Effector memory CD8-positive, alpha-beta T cell (primary cell): ENCODE results near the gene PRSS8.
"Not testable (repeated sequence)": the region's sequence is repeated elsewhere in the genome, so short reads cannot be mapped to it uniquely, and the experiment has no call there.

Source experiments
- ATAC-seq: fragments of 150-1000 bp; cut with Tn5 transposase; replicated peaks from 2 replicates; pipeline ENCODE4 v1.10.0; 2021; ENCODE audit warnings: mild to moderate bottlenecking, moderate library complexity
- DNase-seq, 3 experiments: peaks; one replicate each; pipeline ENCODE4 v3.0.0; 2021
- H3K27ac Mint-ChIP-seq, 2 donors: one replicate each; pipeline ENCODE4 v1.8.0; 2022; ENCODE audit warnings: mild to moderate bottlenecking in 2 of 2, mixed read lengths in 2 of 2, moderate library complexity in 2 of 2
- H3K27me3 Mint-ChIP-seq, 2 donors: one replicate each; pipeline ENCODE4 v1.8.0; 2022; ENCODE audit warnings: mixed read lengths in 2 of 2
- H3K36me3 Mint-ChIP-seq: one replicate; pipeline ENCODE4 v1.8.0; 2022; ENCODE audit warnings: mild to moderate bottlenecking, moderate library complexity, mixed read lengths; ENCODE audit not compliant: insufficient read depth
- H3K4me1 Mint-ChIP-seq, 2 donors: one replicate each; pipeline ENCODE4 v1.8.0; 2022; ENCODE audit warnings: low read depth in 2 of 2, mixed read lengths in 2 of 2
- H3K4me3 Mint-ChIP-seq, 2 donors: one replicate each; pipeline ENCODE4 v1.8.0; 2022; ENCODE audit warnings: mild to moderate bottlenecking in 2 of 2, mixed read lengths in 2 of 2, moderate library complexity in 2 of 2
- H3K9me3 Mint-ChIP-seq, 2 donors: one replicate each; pipeline ENCODE4 v1.8.0; 2022; ENCODE audit warnings: mixed read lengths in 2 of 2

Gene PRSS8

DNA sequence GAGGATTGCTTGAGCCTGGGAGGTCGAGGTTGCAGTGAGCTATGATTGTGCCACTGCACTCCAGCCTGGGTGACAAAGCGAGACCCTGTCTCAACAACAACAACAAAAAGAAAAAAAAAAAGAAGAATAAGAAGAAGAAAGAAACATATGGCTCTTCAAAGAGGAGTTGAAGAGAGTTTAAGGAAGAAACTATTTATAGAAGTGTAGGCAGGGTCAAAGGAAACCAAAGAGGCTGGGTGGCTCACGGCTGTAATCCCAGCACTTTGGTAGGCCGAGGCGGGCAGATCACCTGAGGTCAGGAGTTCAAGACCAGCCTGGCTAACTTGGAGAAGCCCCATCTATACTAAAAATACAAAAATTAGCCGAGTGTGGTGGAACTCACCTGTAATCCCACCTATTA is 15.4 kb upstream of the PRSS8 start:
- ATAC-seq, H3K4me1 Mint-ChIP-seq, DNase-seq, H3K9me3 Mint-ChIP-seq, H3K36me3 Mint-ChIP-seq, H3K27ac Mint-ChIP-seq, H3K4me3 Mint-ChIP-seq: not testable (repeated sequence)
- peaks cover 0 to 27% of the 10 kb centered on the region in 2 donors for H3K27me3 Mint-ChIP-seq

DNA sequence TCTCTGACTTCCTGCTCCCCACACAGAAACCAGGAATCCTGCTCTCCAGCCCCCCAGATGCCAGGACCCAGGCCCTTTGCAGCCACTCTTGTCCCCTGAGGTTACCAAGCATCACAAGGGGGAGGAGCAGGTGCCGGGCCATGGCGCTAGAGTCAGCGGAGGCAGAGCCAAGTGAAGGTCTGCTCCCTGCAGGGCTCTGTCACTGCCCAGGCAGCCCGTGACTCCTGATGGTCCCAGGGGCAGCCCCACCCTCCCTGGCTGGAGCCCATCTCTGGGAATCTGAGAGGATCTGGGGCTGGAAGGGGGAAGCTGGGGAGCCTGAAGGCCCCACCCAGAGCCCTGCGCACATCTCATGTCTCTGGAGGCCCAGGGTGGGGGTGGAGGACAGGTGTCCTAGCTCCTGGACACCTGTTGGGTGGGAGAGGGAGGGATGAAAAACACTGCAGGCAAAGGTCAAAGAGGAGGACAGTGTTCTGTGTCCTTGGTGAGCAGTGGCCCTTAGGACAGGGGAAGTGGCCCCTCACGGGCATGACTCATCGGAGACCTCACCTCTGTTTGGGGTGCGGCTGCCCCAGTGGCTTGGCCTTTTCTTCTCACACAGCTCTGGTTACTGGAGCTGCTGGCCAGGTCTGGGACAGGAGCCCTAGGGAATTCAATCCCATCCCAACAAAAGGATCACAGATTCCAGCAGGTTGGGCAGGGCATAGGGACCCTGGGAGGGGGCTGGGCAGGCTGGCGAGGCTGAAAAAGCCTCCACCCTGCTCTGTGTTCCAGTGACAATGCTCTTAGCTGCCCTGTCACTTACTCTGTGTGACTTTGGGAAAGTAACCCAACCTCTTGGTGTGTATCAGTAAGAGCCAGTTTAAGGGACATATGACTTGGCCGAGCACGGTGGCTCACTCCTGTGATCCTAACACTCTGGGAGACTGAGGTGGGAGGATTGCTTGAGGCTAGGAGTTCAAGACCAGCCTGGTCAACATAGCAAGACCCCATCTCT is 14.7 kb upstream of the PRSS8 start, which contains the start of gene PRSS36:
Gene PRSS36, minus strand, starts transcription at position 173 of the 997 bp plus-strand sequence. Its CDS starts 31 bp downstream, at position 142.
- DNase-seq = no peak
- H3K4me1 Mint-ChIP-seq = no peaks in the 10 kb centered on the region
- H3K4me3 Mint-ChIP-seq = no peak within 1 kb of the TSS
- H3K36me3 Mint-ChIP-seq = no peaks in the 10 kb centered on the region
- no peak within 1 kb of the TSS for H3K27ac Mint-ChIP-seq
- no peaks in the 10 kb centered on the region for H3K9me3 Mint-ChIP-seq
- peaks cover 0 to 27% of the 10 kb centered on the region in 2 donors for H3K27me3 Mint-ChIP-seq
- ATAC-seq = no peak

DNA sequence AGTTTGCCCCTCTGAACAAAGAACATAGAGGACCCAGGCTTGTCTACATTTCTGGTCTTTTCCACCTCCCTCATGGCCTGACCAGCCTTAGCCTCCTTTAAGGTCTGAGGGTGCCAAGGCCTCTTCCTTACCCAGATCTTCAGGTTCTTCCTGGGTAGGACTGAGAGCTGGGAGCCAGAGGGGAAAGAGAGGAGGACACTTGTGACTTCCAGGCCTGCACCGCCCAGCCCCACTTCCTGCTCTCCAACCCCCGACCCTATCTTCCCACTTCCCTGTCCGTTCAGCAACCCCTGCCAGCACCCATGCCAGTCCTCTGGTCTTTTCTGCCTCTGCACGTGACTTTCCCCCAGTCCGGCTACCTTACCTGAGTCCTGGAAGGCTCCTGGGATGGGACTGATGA is 13.8 kb upstream of the PRSS8 start:
- no peaks in the 10 kb centered on the region for H3K36me3 Mint-ChIP-seq
- ATAC-seq (no peak), DNase-seq (no peak)
- no peak overlapping the region for H3K4me3 Mint-ChIP-seq
- no peaks in the 10 kb centered on the region for H3K9me3 Mint-ChIP-seq
- H3K4me1 Mint-ChIP-seq = no peaks in the 10 kb centered on the region
- peaks cover 0 to 25% of the 10 kb centered on the region in 2 donors for H3K27me3 Mint-ChIP-seq
- H3K27ac Mint-ChIP-seq = no peak overlapping the region

DNA sequence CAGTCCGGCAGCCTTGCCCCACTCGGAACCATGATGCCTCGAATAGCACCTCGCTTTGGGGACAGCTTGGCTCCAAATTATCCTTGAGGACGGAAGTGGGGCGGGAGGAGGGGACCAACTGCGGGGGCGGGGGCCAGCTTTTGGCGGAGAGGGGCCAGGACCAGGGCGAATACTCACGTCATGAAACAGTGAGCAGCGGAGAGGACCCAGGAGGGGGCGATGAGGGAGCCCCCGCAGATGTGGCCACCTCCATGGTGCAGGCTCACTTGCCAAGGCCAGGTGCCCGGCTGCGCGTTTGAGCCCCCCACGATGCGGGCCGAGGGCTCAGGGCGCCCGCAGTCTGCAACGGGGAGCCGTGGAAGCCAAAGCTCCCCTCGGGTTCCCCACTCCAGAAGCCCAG is 13.4 kb upstream of the PRSS8 start:
- H3K27me3 Mint-ChIP-seq = peaks cover 0 to 21% of the 10 kb centered on the region in 2 donors
- H3K9me3 Mint-ChIP-seq = no peaks in the 10 kb centered on the region
- no peak for ATAC-seq
- peaks cover 0 to under 1% of the 10 kb centered on the region in 2 donors for H3K4me1 Mint-ChIP-seq
- no peak overlapping the region for H3K27ac Mint-ChIP-seq
- H3K4me3 Mint-ChIP-seq = no peak overlapping the region
- DNase-seq = no peak
- H3K36me3 Mint-ChIP-seq = no peaks in the 10 kb centered on the region

GRCh38 chr16:31148281-31148728 is 12.8 kb upstream of the PRSS8 start:
- Mint-ChIP-seq H3K36me3 (peaks cover 3% of the 10 kb centered on the region), H3K4me1 (peaks cover 0 to 6% of the 10 kb centered on the region in 2 donors), H3K27me3 (peaks cover 0 to 21% of the 10 kb centered on the region in 2 donors), H3K27ac (no peak overlapping the region), H3K4me3 (no peak overlapping the region), H3K9me3 (no peaks in the 10 kb centered on the region)
- ATAC-seq = no peak
- DNase-seq = no peak

DNA sequence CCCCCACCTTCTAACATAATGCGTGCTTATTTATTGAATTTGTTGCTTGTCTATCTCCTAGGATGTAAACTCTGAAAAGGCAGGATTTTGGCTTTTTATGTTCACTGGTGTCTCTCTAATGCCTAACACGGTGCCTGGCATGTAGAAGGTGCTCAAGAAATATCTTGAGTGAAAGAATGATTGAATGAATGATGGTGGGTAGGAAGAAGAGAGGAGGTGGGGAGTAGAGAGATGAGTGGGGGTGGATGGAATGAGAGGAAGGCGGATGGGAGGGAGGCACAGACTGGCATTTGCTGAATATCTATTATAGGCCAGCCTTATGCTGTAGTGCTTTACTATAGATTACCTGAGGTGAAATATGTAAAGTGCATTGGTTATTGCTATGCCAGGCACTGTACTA is 12.0 kb upstream of the PRSS8 start:
- H3K36me3 Mint-ChIP-seq = peaks cover 3% of the 10 kb centered on the region
- H3K27ac Mint-ChIP-seq = no peak overlapping the region
- no peak for DNase-seq
- no peak for ATAC-seq
- H3K4me1 Mint-ChIP-seq = peaks cover 0 to 6% of the 10 kb centered on the region in 2 donors
- no peak overlapping the region for H3K4me3 Mint-ChIP-seq
- peaks cover 0 to 21% of the 10 kb centered on the region in 2 donors for H3K27me3 Mint-ChIP-seq
- no peaks in the 10 kb centered on the region for H3K9me3 Mint-ChIP-seq

DNA sequence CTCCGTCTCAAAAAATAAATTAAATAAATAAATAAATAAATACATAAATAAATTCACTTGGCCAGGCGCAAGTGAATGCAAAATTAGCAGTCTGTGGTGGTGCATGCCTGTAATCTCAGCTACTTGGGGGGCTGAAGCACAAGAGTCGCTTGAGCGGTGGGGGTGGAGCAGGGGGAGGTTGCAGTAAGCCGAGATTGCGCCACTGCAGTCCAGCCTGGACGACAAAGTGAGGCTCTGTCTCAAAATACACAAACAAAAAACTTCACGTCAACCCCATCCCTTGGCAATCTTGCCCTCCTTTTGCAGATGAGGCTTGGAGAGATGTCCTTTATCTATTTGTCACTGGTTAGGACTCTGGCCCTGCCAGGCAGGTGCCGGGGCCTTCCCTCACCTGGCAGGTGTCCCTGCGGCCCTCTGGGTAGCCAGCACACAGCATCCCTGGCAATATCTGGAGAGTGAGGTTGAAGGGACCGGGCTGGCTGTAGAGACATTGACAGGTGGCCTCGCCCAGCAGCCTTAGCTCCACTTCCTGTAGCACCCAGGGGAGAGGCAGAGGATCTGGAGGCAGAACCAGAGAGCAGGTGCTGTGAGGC is 10.0 kb upstream of the PRSS8 start:
- no peak overlapping the region for H3K4me3 Mint-ChIP-seq
- peaks cover 4 to 6% of the 10 kb centered on the region in 2 donors for H3K4me1 Mint-ChIP-seq
- ATAC-seq (no peak), DNase-seq (no peak)
- H3K27ac Mint-ChIP-seq = no peak overlapping the region
- H3K36me3 Mint-ChIP-seq = peaks cover 3% of the 10 kb centered on the region
- H3K9me3 Mint-ChIP-seq = no peaks in the 10 kb centered on the region
- peaks cover 0 to 21% of the 10 kb centered on the region in 2 donors for H3K27me3 Mint-ChIP-seq

- H3K4me3 Mint-ChIP-seq = peak overlapping the region; percentile 68 to 74
- DNase-seq, H3K36me3 Mint-ChIP-seq, ATAC-seq, H3K4me1 Mint-ChIP-seq, H3K9me3 Mint-ChIP-seq: not testable (repeated sequence)
- peaks cover 0 to 13% of the 10 kb centered on the region in 2 donors for H3K27me3 Mint-ChIP-seq
- H3K27ac Mint-ChIP-seq = peak overlapping the region in 1 of 2 donors; percentile 36
Observed at GRCh38 chr16:31144418-31144817, 8.9 kb upstream of the PRSS8 start.

- peak overlapping the region; percentile 68 to 74 for H3K4me3 Mint-ChIP-seq
- H3K4me1 Mint-ChIP-seq = peaks cover 4 to 6% of the 10 kb centered on the region in 2 donors
- peaks cover 6% of the 10 kb centered on the region for H3K36me3 Mint-ChIP-seq
- no peaks in the 10 kb centered on the region for H3K9me3 Mint-ChIP-seq
- no peak for DNase-seq
- peaks cover 0 to 13% of the 10 kb centered on the region in 2 donors for H3K27me3 Mint-ChIP-seq
- no peak for ATAC-seq
- peak overlapping the region; percentile 36 to 62 for H3K27ac Mint-ChIP-seq
Observed at GRCh38 chr16:31143694-31144148, 8.2 kb upstream of the PRSS8 start.

- no peak for DNase-seq
- H3K27me3 Mint-ChIP-seq = peaks cover 0 to 12% of the 10 kb centered on the region in 2 donors
Observed at GRCh38 chr16:31143011-31143693, 7.6 kb upstream of the PRSS8 start.

DNA sequence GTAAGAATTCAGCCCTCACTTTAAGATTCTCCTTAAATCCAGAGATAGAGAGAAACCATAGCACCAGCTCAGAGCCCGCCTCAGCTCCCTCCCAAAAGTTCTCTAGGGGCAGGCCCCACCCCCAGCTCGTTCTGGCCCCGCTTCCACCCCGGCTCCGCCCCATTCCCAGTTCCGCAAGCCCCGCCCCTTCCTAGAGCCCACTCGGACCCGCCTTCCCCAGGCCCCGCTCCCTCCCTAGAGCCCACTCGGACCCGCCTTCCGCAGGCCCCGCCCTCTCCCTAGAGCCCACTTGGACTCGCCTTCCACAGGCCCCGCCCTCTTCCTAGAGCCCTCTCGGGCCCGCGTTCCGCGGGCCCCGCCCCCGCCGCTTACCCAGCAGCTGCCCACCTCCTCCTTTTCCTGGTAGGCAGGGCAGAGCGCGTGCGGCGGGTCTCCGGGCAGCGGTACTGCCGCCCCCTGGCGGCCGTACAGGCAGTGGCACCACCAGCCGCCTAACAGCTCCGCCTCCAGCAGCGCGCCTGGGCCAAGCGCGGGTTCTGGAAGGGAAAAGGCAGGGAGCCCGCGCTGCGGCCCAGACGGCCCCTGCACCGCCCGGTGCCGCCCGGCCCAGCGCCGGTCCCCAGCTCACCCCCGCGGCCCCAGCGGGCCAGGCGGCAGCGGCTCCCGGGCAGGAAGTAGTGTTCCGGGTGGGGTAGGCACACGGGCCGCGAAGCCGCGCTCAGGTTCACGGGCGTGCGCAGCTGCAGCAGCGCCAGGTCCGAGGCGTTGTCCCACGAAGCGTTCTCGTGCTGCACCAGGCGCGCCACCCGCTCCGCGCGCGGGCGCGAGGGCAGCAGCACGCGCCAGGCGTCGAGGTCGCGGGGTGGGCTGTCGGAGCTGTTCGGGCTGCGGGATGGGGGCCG is 6.8 kb upstream of the PRSS8 start:
- Mint-ChIP-seq H3K27me3 (peaks cover 0 to 4% of the 10 kb centered on the region in 2 donors), H3K4me3 (peak overlapping the region; percentile 68 to 74), H3K36me3 (peaks cover 6% of the 10 kb centered on the region), H3K4me1 (peaks cover 4 to 6% of the 10 kb centered on the region in 2 donors), H3K9me3 (no peaks in the 10 kb centered on the region), H3K27ac (peak overlapping the region; percentile 14 to 51)
- ATAC-seq (peak; percentile 84), DNase-seq (peak; percentile 89 to 92 (median 92))

More at GRCh38 chr16:31143011-31143693, 7.6 kb upstream of the PRSS8 start:
- Mint-ChIP-seq H3K4me3 (peak overlapping the region; percentile 68 to 74), H3K27ac (peak overlapping the region in 1 of 2 donors; percentile 62), H3K4me1 (peaks cover 4 to 6% of the 10 kb centered on the region in 2 donors), H3K36me3 (peaks cover 6% of the 10 kb centered on the region), H3K9me3 (no peaks in the 10 kb centered on the region)
- no peak for ATAC-seq

- H3K27ac Mint-ChIP-seq = peak overlapping the region; percentile 14 to 51
- DNase-seq = no peak
- peaks cover 4 to 6% of the 10 kb centered on the region in 2 donors for H3K4me1 Mint-ChIP-seq
- no peaks in the 10 kb centered on the region for H3K9me3 Mint-ChIP-seq
- no peaks in the 10 kb centered on the region for H3K27me3 Mint-ChIP-seq
- no peak for ATAC-seq
- peaks cover 6% of the 10 kb centered on the region for H3K36me3 Mint-ChIP-seq
- peak overlapping the region; percentile 68 to 74 for H3K4me3 Mint-ChIP-seq
Observed at GRCh38 chr16:31141489-31142108, 6.1 kb upstream of the PRSS8 start.
